T47D (cell line): Measurements from ENCODE around the gene ARFIP1.
"Not testable (repeated sequence)": the region's sequence is repeated elsewhere in the genome, so short reads cannot be mapped to it uniquely, and the experiment has no call there.

ENCODE experiments used
- DNase-seq, 2 experiments: peaks; one replicate each; pipeline versions ENCODE4 v3.0.0 to v3.0.0-alpha.2; 2011 to 2012; ENCODE audit warnings: low read depth in 1 of 2, low spot score in 1 of 2
- JUND ChIP-seq: IDR thresholded peaks from 2 replicates; pipeline ENCODE4 v1.6.1; 2012; ENCODE audit warnings: low read depth
- in situ Hi-C: cut with HindIII; loops from 2 replicates; pipeline ENCODE4 v1.10.0; 2016; ENCODE audit warnings: low sequenced_read_pairs, low pct_unique_long_range_greater_than_20kb

Gene ARFIP1, protein sequence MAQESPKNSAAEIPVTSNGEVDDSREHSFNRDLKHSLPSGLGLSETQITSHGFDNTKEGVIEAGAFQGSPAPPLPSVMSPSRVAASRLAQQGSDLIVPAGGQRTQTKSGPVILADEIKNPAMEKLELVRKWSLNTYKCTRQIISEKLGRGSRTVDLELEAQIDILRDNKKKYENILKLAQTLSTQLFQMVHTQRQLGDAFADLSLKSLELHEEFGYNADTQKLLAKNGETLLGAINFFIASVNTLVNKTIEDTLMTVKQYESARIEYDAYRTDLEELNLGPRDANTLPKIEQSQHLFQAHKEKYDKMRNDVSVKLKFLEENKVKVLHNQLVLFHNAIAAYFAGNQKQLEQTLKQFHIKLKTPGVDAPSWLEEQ

DNA sequence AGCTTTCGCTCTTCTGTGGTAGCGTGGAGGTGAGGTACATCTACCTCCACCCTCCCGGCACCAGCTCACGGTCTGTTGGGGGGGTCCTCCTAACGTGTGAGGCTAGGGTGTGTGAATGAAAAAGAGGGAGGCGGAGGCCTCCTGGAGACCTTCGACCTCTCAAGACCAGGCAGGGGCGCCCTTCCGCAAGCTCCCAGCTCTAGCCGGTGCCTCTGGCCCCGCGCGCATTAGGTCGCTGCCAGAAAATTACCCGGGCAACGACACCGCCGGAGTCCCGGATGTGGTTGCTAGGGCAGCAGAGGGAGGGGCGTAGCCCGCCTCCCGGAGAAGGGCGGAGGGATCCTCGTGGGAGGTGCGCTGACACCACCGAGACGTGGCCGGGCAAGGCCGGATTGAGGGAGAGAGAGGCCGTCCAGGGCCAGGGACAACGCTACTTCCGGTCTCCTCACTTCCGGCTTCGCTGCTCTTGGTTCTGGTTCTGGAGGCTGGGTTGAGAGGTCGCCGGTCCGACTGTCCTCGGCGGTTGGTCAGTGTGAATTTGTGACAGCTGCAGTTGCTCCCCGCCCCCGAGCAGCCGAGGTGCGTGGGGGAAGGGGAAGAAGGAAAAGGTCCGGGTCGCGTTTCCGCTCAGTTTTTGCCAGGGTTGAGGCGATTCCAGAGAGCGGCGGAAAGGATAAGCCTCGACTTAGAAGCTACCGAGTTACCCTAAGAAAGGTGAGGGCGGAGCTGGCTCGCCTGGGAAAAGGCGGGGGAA, at the start of gene ARFIP1, which contains the start of gene TIGD4:
TSS of gene ARFIP1 (plus strand) at position 442 of the 754 bp plus-strand sequence. CDS start 49,680 bp downstream, outside the sequence.
TSS of gene TIGD4 (minus strand) at position 218 of the 754 bp plus-strand sequence. CDS start 8,726 bp downstream, outside the sequence.
- TF ChIP-seq JUND = no peak
- DNase-seq = peak; percentile 58 to 97
- in situ Hi-C loops = no loop called here

DNA sequence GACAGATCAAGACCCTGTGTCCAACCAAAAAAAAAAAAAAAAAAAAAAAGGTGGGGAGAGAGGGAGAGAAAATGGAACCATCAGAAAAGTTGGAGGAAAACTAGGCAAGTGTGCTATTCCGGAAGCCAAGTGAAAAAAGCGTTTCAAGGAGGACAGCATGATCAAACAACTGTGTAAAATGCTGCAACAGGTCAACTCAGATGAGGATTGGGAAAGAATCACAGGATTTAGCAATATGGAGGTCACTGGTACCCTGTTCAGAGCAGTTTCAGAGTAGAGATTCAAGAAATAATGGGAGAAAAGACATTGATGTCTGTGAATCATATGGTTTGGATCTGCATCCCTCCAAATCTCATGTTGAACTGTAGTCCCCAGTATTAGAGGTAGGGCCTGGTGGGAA, 47.8 kb upstream of the ARFIP1 start:
- no peak for TF ChIP-seq JUND
- DNase-seq = no peak
- in situ Hi-C loops = no loop called here

DNA sequence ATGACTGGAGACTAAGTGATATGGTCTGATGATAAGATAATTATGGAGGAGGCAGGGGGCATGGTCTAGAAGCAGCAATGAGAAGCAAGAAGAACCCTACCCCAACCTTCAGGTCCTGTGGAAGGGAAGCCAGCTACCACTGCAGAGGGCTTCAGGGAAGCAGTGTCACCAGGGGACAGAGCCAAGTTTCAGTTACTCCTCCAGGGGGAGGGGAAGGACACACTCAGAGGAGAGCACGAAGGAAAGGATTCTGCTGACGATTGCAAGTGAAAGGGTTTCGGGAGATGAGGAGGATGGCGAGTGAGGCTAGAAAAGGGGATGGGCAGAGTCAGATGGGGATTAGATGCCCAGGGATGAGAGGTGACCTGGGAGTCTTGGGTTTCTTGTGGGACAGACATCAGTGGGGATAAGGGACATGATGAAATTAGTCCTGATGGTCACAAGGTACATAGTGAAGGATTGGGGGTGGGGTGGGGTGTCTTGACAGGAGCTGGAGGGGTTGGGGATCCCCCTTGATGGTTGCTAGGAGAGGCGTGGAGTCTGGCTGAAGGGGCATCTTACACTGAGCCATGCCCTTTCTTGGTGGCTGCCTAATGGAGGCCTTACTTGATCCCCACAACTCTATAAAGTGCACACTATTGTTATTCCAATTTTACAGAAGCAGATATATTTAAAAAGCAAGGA, 45.6 kb upstream of the ARFIP1 start:
- DNase-seq = no peak
- in situ Hi-C loops = no loop called here
- TF ChIP-seq JUND = no peak

DNA sequence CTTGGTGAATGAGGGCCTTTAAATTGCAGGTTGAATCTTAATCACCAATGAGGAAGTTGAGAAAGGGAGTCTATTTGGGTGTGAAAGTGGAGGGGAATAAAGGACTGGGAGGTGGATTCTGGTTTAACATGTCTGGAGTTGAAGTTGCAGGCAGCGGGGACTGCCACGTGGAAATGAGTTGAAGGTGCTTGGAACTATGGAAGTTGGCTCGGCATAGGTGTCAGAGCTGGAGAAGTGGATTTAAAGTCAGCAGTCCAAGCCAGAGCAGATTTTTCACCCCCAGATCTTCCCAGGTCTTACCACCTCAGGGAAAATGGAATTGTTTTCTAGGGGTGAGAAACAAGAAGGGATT, 45.1 kb upstream of the ARFIP1 start:
- in situ Hi-C loops = no loop called here

DNA sequence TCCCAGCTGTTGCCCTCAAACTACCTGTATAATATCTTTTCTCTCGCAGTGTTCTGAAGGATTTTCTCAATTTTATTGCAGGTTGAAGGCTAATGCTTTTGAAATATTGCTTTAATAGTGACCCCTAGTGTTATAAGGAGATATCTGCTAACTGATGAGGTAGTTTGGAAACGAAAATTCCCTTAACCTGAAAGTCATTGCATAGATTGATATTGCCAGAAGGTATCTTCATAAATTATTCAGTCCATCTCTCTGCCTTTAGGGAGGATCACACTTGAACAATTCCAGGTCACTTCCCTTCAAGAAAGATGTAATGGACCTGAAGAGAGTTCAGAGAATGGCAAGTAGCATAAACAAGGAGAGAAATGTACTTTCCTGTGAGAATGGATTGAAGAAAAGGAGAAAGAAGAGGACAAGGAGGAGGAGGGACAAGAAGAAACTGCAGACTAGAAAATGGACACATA, 44.3 kb upstream of the ARFIP1 start:
- DNase-seq = peak in 1 of 2 experiments; percentile 33
- in situ Hi-C loops = no loop called here
- TF ChIP-seq JUND = no peak

More for the DNA sequence above, 45.1 kb upstream of the ARFIP1 start:
- TF ChIP-seq JUND = no peak
- no peak for DNase-seq

DNA sequence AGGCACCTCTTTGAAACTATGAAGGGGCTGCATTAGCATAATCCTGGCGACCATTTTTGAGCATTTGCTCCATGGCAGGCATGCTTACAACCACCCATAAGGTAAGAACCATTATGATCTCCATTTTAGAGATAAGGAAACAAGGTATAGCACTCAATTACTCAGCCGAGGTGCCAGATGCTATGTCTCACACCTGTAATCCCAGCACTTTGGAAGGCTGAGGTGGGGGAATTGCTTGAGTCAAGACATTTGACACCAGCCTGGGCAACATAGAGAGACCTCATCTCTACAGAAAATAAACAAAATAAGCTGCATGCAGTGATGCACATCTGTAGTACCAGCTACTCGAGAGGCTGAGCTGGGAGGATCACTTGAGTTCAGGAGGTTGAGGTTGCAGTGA, 43.8 kb upstream of the ARFIP1 start:
- DNase-seq = no peak
- TF ChIP-seq JUND = no peak
- in situ Hi-C loops = no loop called here

DNA sequence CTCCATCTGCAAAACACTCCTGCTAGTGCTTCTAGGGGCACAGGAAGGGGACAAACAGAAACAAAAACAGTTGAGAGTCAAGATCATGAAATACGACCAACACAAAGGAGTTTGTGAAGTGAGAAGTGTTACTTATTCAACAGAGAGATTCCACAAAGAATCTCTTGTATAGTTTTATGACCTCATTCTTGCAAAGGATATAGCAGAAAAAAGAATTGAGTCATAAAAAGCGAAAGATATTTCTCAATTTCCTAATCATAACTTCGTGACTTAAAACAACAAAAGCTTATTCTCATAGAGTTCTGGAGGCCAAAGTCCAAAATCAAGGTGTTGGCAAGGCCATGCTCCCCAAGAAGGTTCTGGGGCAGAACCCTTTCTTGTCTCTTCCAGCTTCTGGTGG, 40.9 kb upstream of the ARFIP1 start:
- in situ Hi-C loops = no loop called here

DNA sequence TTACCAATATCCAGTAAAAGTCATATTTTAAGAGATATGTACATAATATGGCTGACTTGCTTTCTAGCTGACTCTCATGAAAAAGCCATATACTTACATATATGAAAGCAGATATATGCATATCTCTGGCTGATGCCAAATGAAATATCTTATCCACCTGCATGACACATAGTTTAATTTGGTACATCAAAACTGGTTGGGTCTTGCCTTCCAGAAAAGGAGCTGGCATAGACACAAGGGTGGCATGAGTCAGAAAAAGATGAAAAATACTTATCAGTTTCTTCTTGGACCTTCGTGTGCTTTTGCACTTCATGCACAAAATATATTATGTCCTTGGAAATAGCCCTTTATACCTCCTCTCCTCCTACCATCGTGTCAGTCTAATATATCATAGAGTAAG, 32.3 kb upstream of the ARFIP1 start:
- no peak for TF ChIP-seq JUND
- in situ Hi-C loops = no loop called here

More for the DNA sequence above, 40.9 kb upstream of the ARFIP1 start:
- TF ChIP-seq JUND = no peak
- no peak for DNase-seq

DNA sequence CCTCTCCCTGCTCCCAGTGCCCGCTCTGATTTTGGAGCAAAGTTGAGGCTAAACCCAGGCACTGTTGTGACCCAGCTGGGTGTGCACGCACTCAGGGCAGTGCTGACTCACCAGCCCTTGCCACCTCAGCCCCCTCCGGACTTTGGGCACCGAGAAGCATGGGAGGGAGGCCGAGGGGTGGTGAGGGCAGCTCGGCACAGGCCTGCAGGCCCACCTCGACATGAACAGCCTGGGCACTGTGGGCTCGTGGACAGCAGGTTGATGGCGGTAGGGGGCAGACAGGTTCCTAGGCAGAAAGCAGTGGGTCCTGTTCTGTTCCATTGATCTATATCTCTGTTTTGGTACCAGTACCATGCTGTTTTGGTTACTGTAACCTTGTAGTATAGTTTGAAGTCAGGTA, 31.1 kb upstream of the ARFIP1 start:
- TF ChIP-seq JUND = no peak

More for the DNA sequence above, 32.3 kb upstream of the ARFIP1 start:
- DNase-seq = no peak

DNA sequence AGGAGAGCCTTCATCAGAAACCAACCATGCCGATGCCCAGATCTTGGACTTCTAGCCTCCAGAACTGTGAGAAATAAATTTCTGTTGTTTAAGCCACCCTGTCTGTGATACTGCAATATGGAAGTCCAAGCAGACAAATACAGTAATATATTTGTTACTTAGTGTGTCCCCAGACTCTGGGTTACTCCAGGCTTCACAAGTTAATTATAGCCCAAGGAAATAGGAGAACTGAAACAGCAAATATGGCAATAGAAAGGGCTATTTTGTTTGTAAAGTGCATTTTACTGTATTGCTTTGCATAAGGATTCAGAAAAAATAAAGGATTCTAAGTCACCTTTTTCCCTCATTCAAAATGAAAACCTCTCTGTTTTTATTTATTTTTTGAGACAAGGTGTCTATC, 16.0 kb upstream of the ARFIP1 start:
- in situ Hi-C loops = no loop called here
- no peak for DNase-seq

More for the DNA sequence above, 31.1 kb upstream of the ARFIP1 start:
- DNase-seq = no peak
- in situ Hi-C loops = no loop called here

DNA sequence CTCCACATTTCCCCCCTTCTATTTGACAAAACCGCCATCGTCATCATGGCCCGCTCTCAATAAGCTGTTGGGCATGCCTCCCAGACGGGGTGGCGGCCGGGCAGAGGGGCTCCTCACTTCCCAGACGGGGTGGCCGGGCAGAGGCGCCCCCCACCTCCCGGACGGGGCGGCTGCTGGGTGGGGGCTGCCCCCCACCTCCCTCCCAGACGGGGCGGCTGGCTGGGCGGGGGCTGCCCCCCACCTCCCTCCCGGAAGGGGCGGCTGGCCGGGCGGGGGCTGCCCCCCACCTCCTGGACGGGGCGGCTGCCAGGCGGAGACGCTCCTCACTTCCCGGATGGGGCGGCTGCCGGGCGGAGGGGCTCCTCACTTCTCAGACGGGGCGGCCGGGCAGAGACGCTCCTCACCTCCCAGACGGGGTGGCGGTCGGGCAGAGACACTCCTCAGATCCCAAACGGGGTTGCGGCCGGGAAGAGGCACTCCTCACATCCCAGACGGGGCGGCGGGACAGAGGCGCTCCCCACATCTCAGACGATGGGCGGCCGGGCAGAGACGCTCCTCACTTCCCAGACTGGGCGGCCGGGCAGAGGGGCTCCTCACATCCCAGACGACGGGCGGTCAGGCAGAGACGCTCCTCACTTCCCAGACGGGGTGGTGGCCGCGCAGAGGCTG, 14.6 kb upstream of the ARFIP1 start:
- in situ Hi-C loops, DNase-seq: not testable (repeated sequence)

More for the DNA sequence above, 16.0 kb upstream of the ARFIP1 start:
- TF ChIP-seq JUND = no peak
